ENCODE data around the gene FBXW5.

The FBXW5 gene

DNA sequence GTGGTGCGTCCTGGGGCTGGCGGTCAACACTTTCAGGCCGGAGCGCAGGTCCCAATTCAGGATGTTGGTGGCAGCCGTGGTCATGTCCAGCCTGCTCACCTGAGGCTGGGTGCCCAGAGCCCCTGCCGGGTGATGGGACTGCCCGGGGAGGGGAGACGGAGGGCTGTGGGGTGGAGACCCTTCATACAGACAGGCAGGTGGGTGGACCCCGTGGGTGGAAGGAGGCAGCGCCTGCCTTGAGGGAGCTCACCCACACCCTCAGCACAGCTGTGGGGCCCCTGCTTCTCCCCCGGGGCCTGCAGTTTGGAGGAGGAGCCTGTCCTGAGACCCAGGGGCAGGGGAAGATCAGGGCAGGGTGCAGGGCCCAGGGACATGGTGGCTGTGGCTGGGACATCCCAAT is 25.8 kb upstream of the FBXW5 start:
- no peak for DNase-seq
- Histone ChIP-seq H3K36me3 (no peaks in the 10 kb centered on the region), H3K4me1 (peaks cover 0 to 7% (median 1%) of the 10 kb centered on the region in 4 donors), H3K9me3 (no peaks in the 10 kb centered on the region), H3K27me3 (peaks cover 0 to 39% of the 10 kb centered on the region in 2 donors), H3K4me3 (no peak overlapping the region), H3K27ac (no peak overlapping the region)
- TF ChIP-seq, protein P1, sequence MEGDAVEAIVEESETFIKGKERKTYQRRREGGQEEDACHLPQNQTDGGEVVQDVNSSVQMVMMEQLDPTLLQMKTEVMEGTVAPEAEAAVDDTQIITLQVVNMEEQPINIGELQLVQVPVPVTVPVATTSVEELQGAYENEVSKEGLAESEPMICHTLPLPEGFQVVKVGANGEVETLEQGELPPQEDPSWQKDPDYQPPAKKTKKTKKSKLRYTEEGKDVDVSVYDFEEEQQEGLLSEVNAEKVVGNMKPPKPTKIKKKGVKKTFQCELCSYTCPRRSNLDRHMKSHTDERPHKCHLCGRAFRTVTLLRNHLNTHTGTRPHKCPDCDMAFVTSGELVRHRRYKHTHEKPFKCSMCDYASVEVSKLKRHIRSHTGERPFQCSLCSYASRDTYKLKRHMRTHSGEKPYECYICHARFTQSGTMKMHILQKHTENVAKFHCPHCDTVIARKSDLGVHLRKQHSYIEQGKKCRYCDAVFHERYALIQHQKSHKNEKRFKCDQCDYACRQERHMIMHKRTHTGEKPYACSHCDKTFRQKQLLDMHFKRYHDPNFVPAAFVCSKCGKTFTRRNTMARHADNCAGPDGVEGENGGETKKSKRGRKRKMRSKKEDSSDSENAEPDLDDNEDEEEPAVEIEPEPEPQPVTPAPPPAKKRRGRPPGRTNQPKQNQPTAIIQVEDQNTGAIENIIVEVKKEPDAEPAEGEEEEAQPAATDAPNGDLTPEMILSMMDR (IDR thresholded peaks at IDR 0.05), result no peak
- intact Hi-C loops (cut with DNase I; ENCODE audit: low total_unique reads), result no loop called here

DNA sequence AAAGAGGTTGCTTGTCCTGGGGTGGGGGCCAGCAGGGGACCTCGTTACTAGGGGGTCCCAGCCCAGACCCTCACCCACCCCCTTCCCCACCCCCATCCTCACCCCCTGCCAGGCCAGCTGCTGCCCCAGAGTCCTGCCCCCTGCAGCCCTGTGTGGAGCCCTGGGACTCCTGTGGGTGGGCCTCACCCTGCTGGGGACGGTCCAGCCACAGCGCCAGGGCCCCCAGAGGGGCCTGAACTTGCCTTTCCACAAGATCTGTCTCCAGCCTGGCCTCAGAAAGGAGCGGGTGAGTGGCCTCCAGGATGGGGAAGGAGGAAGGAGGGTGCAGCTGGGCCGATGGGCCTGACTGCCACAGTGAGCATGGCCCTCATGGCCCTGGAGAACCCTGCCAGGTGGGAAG is 25.2 kb upstream of the FBXW5 start:
- peaks cover 0 to 7% (median 1%) of the 10 kb centered on the region in 4 donors for H3K4me1 ChIP-seq
- H3K4me3 ChIP-seq, result no peak overlapping the region
- H3K9me3 ChIP-seq, result no peaks in the 10 kb centered on the region
- TF ChIP-seq, protein P1 (IDR thresholded peaks at IDR 0.05), result no peak
- intact Hi-C loops (cut with DNase I; ENCODE audit: low total_unique reads), result no loop called here
- H3K27me3 ChIP-seq, result peaks cover 0 to 39% of the 10 kb centered on the region in 2 donors
- H3K27ac ChIP-seq, result no peak overlapping the region
- DNase-seq, result no peak
- H3K36me3 ChIP-seq, result no peaks in the 10 kb centered on the region

DNA sequence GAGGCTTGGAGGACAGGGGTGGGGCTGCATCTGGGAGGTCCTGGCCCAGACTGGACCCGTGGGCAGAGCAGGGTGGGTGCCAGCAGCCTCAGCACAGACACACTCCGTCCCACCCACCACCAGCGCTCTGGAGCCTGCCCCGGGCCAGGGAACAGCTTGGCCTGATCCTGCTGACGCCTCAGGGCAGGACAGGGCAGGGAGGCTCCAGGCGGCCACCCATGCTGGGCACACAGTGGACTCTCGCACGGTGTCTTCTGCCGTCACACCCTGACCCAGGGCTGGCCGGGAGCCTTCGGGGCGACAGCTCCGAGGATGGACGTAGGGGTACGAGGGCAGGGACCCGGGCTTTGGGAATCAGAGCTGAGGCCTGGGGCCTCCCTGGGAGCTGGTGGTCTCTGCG is 24.6 kb upstream of the FBXW5 start:
- DNase-seq, result no peak
- Histone ChIP-seq H3K36me3 (no peaks in the 10 kb centered on the region), H3K4me3 (no peak overlapping the region), H3K27me3 (peaks cover 0 to 39% of the 10 kb centered on the region in 2 donors), H3K4me1 (peaks cover 0 to 7% (median 1%) of the 10 kb centered on the region in 4 donors), H3K9me3 (no peaks in the 10 kb centered on the region), H3K27ac (no peak overlapping the region)
- intact Hi-C loops (cut with DNase I; ENCODE audit: low total_unique reads), result no loop called here
- TF ChIP-seq, protein P1 (IDR thresholded peaks at IDR 0.05), result no peak

- TF ChIP-seq, protein P1 (IDR thresholded peaks at IDR 0.05), result no peak
- Histone ChIP-seq H3K4me1 (peaks cover 0 to 7% (median 1%) of the 10 kb centered on the region in 4 donors), H3K27me3 (peaks cover 0 to 39% of the 10 kb centered on the region in 2 donors), H3K4me3 (no peak overlapping the region), H3K27ac (no peak overlapping the region), H3K9me3 (no peaks in the 10 kb centered on the region), H3K36me3 (no peaks in the 10 kb centered on the region)
- DNase-seq, result no peak
- intact Hi-C loops (cut with DNase I; ENCODE audit: low total_unique reads), result no loop called here
Observed at GRCh38 chr9:136968333-136969127, 24.0 kb upstream of the FBXW5 start.

DNA sequence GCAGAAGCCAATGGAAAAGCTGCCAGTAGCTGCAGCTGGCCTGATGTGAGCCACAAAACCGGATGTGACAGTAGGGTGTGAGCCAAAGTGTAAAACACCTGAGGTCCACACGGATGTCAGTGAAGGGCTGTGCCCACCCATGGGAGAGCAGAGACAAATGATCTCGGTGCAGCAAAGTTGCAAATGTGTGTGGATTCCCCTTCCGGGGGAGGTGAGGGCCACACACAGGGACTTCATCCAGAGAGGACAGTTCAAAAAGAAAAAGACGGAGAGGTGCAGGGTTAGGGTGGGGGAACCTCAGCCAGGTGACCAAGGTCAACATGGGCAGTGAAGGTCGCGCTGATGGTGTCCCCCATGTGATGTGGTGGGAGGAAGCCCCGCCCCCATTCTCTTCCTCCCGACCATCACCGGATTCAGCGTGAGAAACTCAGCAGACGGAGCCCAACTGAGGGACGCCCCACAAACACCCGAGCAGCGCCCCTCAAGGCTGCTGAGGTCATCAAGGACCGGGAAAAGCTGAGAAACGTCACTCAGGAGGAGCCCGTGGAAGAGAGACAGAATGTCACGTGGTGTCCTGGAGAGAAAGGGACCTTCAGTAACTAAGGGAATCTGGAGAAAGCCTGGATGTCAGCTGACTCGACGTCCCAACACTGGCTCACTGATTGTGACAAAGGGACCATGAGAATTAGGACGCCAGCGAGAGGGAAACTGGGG is 21.4 kb upstream of the FBXW5 start:
- intact Hi-C loops (cut with DNase I; ENCODE audit: low total_unique reads), result no loop called here
- H3K27ac ChIP-seq, result no peak overlapping the region
- peaks cover 0 to 17% (median 10%) of the 10 kb centered on the region in 4 donors for H3K4me1 ChIP-seq
- no peaks in the 10 kb centered on the region for H3K36me3 ChIP-seq
- no peaks in the 10 kb centered on the region for H3K9me3 ChIP-seq
- H3K4me3 ChIP-seq, result no peak overlapping the region
- TF ChIP-seq, protein P1 (IDR thresholded peaks at IDR 0.05), result no peak
- DNase-seq, result no peak
- H3K27me3 ChIP-seq, result peaks cover 0 to 30% of the 10 kb centered on the region in 2 donors

Measured in tibial artery (tissue), 4 donors.